Activated CD8-positive, alpha-beta memory T cell treated with anti-CD3 and anti-CD28 coated beads, Interleukin-2, amount 50 U/mL, for 1 hour (primary cell): Measurements from ENCODE around the gene PIK3R5.

Experiments
- DNase-seq: peaks from one replicate; pipeline ENCODE4 v3.0.0-alpha.2; 2020; ENCODE audit errors: extremely low read depth

PIK3R5 gene

DNA sequence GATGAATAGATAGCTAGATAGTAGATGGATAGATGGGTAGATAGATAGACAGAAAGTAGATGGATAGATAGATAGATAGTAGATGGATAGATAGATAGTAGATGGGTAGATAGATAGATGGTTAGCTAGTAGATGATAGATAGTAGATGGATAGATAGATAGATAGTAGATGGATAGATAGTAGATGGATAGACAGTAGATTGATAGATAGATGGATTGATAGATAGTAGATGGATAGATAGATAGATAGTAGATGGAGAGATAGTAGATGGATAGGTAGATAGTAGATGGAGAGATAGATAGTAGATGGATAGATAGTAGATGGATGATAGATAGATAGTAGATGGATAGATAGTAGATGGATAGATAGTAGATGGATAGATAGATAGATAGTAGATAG, 40.4 kb downstream of the PIK3R5 start:
- DNase-seq: no peak

DNA sequence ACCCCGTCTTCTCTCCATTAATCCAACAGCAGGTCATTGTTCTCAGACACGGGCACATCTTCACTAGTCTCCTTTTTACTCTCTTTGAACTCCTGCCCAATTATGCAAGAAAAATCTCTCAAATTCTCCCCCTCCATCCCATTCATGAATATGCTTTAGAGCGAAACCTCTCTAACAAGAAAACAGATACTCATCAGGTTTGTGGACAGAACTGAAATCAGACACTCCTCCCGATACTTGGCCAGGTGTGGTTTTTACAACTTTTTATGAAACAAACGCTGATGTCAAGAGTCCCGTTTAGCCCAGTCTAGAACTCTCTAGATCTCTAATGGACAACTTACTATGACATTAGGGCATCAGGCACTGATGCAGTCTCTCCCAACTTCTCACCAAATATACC, 40.9 kb downstream of the PIK3R5 start:
- no peak for DNase-seq

DNA sequence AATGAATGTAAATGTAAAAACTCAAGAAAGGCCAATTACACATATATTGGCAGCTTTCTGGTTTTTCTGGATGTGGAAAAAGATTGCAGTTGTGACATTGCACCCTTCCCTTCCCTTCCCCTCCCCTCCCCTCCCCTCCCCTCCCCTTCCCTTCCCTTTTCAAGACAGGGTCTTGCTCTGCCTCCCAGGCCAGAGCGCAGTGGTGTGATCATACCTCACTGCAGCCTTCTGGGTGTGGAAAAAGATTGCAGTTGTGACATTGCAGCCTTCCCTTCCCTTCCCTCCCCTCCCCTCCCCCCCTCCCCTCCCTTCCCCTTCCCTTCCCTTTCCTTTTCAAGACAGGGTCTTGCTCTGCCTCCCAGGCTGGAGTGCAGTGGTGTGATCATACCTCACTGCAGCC, 41.7 kb downstream of the PIK3R5 start:
- DNase-seq: no peak

DNA sequence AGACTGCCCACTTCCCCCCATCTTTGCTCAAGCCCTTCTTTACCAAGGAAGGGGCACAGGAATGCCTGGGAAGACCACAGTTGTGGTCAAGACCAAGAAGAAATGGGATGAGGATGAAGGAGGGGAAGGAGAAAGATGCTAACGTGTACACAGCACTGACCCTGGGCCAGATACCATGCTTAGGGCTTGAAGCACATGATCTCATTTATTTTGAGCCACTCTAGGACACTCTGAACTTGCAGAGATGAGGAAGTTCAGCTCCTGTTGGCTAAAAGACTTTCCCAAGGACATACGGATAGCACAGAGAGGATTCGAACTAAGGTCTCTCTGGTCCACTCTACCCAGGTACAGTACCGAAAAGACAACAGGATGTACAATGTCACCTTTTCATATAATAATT, 42.6 kb downstream of the PIK3R5 start:
- no peak for DNase-seq

- no peak for DNase-seq
Observed at GRCh38 chr17:8922451-8922850, 43.1 kb downstream of the PIK3R5 start.

DNA sequence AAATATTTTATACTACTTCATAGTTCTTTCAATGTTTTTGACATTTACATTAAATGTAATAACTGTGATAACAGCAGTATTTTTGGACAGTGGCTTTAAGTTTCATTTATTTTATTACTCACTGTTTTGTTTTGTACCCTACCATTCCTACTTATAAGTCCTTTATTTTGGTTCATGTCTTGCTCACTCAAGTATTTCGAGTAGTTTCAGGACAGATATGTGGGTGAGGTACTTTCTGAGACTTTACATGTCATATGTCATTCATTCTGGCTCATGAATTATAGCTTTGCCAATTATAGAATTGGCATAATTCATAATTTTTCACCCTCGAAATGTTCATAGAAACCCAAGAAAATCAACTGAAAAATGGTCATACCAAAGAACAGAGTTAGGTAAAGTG, 44.4 kb downstream of the PIK3R5 start:
- DNase-seq: no peak

GRCh38 chr17:8918807-8919465, 46.6 kb downstream of the PIK3R5 start:
- DNase-seq: no peak

DNA sequence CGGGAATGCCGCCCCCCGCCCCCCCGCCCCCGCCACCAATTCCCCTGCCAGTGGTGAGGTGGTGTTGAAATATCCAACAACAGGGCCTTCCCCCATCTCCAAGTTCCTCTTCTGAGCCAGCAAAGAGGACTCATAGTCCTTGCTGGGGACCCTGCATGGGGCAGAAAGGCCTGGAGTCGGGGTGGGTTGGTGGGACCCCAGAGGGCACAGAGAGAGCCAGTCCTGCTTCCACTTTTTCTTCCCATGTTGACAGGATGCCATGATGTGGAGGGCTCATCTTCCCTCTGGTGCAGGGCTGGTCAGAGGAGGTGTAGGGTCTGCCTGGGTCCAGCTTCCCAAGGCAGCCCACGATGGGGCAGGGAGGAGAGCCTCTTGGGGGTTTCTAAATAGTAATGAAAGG, 49.0 kb downstream of the PIK3R5 start:
- DNase-seq: no peak

DNA sequence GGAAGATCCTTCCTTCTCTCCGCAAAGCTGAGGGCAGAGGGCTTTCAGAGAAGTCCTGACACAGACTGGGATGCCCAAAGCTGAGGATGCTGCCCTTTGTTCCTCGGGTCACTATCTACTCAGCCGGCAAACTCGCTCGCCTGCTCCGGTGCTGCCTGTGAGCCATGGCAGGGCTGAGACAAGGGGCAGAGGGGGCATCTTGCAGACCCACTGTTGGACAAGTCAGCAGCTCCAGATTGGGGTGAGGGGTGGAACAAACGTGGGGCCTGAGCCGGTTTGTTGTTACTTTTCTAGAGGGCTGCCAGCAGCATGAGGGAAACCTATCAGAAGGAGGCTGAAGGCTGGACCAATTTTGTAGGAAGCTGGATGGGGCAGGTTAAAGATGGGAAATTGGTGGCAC, 51.0 kb downstream of the PIK3R5 start:
- no peak for DNase-seq

GRCh38 chr17:8913879-8914278, 51.6 kb downstream of the PIK3R5 start:
- no peak for DNase-seq

DNA sequence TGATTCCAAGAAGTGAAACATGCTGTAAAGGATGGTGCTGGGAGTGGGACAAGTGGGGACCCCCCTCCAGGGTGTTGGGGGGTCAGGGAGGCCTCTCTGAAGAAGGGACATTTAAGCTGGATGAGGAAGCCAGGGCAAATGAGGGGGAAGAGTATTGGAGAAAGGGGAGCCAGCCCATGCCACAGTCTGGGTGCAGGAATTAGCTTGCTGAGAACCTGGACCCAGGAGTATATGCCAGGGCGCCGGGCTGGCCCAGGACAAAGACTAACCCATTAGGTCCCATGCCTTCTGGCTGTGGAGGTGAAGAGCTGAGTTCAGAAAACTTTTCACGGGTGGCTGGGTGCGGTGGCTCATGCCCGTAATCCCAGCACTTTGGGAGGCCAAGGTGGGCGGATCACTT, 52.4 kb downstream of the PIK3R5 start:
- no peak for DNase-seq

DNA sequence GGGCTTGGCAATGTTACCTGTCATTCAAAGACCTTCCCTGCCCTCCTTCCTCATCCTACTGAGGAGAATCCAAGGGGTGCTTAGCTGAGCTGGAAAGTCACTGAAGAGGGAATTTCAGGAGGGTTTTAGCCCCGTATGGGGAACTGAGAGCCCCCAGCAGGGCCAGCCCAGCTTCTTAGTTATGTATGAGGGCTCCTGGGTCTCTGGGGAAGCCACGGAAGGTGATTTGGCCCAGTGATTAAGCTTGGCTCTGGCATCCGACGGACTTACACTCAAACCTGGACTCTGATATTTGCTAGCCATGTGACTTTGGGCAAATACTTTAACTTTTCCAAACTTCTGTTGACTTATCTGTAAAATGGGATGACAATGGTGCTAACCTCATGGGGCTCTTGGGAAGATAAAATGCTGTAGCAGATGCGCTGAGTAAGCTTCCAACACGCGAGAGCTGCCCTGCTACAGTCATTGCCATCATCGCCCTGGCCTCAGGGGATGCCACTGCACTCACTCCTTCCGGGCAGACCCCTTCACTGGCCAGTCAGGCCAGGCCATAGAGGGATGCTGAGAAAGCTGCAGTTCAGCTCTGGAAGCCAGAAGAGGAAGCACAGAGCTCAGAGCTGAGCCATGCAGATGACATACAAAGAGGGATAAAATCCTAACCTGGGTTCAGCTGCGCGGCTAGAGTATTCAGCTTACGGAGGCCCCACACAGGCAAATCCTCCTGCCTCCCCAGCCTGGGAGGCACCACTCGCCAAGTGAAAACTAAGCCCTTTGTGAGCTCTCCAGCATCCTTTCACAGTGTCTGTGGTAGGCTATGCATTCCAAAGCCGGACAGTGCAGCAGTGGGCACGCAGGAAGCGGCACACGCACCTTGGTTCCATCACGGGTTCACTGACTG, 53.2 kb downstream of the PIK3R5 start:
- no peak for DNase-seq

- DNase-seq: no peak
Observed at GRCh38 chr17:8910969-8911604, 54.4 kb downstream of the PIK3R5 start.

DNA sequence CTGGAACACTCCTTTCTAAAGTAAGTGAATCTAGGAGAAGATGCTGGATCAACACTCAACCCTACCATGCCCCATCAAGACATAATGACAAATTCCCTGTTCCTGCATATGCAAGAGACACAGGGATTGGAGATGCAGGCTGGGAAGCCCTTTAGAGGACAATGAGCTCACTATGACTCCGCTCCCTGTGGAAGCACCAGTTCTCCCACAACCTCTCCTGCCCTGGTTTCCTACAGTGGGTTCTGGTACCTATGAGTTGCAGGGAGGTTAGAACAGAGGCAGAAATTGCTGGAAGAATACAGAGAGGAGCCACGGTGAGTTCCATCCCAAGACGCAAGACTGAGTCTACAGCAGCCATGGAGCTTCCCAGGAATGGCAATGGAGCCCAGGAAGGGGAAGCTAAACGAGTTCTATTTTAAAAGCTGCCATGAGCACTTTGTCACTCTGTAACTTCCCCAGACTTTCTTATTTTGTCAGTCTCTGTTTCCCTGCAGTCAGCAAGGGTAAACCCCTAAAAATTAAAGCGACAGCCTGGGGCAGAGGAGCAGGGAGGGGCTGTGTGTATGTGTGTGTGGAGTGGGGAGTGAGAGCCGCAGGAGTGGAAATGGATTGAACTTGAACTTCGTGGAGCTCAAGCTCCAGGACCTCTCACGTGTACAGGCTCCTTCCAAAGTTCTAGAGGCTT, 55.8 kb downstream of the PIK3R5 start:
- DNase-seq: no peak

DNA sequence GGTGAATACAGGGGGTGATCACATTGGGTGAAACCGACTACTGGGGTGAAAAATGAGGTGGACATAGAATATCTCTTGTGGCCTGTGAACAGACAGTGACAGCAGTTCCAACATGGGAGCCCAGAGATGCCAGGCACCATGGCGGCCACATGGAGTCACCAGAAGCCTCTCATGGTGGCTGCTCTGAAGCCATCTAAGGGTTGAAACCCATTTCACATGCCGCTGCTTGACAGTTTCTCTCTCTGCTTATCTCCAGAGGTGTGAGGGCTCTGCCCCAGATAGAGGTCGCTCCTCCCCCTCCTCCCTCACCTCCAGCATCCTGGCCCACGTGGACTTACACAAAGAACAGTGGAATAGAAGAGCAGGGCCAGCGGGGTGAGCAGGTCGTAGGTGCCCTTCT, 60.2 kb downstream of the PIK3R5 start:
- DNase-seq: no peak

- DNase-seq: no peak
Observed at GRCh38 chr17:8904686-8905085, 60.8 kb downstream of the PIK3R5 start.

DNA sequence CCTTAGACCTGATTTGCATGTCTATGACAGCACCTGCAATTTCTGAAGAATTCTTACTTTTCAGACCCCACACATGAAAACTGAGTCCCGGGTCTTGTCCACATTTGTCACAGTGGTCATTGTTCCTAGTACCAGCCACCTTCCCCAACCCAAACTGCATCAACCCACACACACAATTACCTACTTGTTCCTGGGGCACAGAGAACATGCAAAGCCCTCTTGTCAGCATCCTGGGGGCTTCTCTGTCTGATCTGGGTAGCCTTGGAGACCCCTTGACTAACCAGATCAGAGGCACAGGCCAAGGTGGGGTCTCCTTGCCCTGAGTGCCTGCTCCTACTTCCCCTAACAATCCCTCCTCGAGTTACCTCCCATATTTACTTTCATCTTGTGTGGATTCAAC, 61.3 kb downstream of the PIK3R5 start:
- DNase-seq: no peak

DNA sequence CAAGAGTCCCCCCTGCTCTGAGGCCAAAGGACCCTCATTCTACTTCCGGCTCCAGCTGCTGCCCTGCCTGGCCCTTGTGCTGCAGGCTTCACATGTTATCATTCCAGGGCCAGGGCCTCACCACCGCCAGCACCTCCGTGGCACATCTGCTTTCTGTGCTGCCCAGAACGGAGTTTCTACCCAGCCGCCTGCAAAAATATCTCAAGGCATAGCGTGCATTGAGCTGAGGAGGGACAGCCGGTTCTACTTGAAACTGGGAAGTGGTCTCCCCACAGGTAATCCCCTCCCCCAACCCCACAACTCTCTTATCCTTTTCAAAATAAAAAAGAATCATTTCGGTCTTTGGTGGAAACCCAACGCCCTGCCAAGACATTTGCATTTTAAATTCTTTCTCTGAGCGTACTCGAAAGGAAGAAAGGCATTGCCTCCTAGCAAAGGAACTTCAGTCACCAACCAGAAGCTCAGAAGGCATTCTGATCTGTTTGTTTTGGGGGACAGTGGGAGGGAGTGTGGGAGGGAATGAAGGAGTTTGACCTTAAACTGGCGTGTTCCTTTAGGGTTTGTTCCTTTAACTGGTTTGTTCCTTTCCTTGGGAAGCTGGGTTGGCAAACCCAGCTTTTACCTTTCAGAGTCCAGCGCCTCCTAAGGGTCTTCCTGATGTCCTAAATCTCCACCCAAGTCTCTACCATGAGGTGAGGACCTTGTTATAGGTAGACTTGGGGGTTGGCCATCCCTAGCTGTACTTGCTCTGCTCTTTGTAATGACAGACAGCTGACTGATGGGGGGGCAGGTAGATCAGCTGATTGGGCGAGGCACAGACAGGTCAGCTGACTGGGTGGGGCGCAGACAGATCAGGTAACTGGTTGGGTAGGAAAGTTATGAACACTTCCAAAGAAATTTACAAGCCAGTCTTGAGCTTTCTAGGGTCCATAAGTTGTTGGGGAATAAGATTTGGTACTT, 64.6 kb downstream of the PIK3R5 start:
- DNase-seq: no peak

DNA sequence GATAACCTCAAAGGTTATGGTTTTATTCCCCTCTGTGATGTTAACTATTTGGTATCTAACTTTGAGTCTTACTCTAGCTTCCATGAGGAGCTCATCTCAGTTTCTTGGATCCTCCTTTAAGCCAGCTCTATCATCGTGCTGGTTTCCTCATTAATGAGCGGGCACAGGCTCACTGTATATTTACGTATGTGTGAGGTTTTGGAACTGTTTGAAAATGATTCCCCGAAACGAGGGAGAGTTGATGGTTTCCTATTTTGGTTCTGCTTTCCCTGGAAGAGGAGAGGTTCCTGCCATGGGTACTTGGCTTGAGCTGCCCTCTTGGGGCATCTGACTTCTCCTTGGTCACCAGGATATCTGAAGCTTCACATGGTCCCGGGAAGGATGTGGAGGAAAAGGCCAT, 65.3 kb downstream of the PIK3R5 start:
- DNase-seq: no peak

- DNase-seq: no peak
Observed at GRCh38 chr17:8898636-8899035, 66.9 kb downstream of the PIK3R5 start.

DNA sequence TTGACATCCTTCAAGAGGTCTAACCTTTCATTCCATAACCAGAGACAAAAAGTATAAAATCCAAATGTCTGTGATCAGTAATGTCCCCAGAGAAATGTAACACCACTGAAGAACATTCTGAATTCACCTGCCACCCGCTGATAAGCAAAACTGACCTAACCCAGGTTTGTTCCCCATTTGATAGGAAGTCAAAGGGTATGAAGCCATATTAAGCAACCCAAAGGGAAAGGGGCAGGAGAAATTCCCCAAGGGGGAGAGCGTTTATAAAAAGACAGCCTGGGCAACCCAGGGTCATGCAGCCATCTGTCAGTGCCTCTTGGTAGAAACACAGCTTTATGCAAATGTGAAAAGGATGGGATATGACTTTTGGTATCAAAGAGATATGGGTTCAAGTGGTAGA, 67.4 kb downstream of the PIK3R5 start:
- no peak for DNase-seq
